SK-N-SH (cell line): ENCODE data around the gene GPR149.
"Not testable (repeated sequence)": the region's sequence is repeated elsewhere in the genome, so short reads cannot be mapped to it uniquely, and the experiment has no call there.

Source experiments
- CHD2 ChIP-seq: fragments of 150-350 bp; IDR thresholded peaks from 2 replicates; pipeline ENCODE4 v1.6.1; 2018; ENCODE audit warnings: low read length; ENCODE audit not compliant: partially characterized antibody
- CTCF ChIP-seq: fragments of 200-600 bp; sonication (generic); IDR thresholded peaks from 2 replicates; pipeline ENCODE4 v1.6.1; 2017; ENCODE audit warnings: antibody characterized with exemption, mild to moderate bottlenecking, moderate library complexity
- FOXM1 ChIP-seq: IDR thresholded peaks from 2 replicates; pipeline ENCODE4 v1.4.0; 2012; ENCODE audit warnings: low read depth, mild to moderate bottlenecking
- YY1 ChIP-seq: IDR thresholded peaks from 2 replicates; pipeline ENCODE4 v1.4.0; 2012; ENCODE audit warnings: low read depth, mild to moderate bottlenecking
- TF ChIP-seq, protein P1 (sequence below): IDR thresholded peaks from 2 replicates; pipeline ENCODE4 v1.6.1; 2012; ENCODE audit warnings: mild to moderate bottlenecking, low read depth, low read length, moderate library complexity

- not testable (repeated sequence) for TF ChIP-seq CTCF, CHD2, YY1, FOXM1
- TF ChIP-seq, protein P1, sequence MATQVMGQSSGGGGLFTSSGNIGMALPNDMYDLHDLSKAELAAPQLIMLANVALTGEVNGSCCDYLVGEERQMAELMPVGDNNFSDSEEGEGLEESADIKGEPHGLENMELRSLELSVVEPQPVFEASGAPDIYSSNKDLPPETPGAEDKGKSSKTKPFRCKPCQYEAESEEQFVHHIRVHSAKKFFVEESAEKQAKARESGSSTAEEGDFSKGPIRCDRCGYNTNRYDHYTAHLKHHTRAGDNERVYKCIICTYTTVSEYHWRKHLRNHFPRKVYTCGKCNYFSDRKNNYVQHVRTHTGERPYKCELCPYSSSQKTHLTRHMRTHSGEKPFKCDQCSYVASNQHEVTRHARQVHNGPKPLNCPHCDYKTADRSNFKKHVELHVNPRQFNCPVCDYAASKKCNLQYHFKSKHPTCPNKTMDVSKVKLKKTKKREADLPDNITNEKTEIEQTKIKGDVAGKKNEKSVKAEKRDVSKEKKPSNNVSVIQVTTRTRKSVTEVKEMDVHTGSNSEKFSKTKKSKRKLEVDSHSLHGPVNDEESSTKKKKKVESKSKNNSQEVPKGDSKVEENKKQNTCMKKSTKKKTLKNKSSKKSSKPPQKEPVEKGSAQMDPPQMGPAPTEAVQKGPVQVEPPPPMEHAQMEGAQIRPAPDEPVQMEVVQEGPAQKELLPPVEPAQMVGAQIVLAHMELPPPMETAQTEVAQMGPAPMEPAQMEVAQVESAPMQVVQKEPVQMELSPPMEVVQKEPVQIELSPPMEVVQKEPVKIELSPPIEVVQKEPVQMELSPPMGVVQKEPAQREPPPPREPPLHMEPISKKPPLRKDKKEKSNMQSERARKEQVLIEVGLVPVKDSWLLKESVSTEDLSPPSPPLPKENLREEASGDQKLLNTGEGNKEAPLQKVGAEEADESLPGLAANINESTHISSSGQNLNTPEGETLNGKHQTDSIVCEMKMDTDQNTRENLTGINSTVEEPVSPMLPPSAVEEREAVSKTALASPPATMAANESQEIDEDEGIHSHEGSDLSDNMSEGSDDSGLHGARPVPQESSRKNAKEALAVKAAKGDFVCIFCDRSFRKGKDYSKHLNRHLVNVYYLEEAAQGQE = not testable (repeated sequence)
These were observed 9.1 kb upstream of the GPR149 start for GRCh38 chr3:154439081-154439480.
